Measurements from ENCODE around the gene FAM25C.
"Not testable (repeated sequence)": the region's sequence is repeated elsewhere in the genome, so short reads cannot be mapped to it uniquely, and the experiment has no call there.

Gene FAM25C

GRCh38 chr10:47947424-47947823, 52.2 kb downstream of the FAM25C start:
- not testable (repeated sequence) for DNase-seq
